Skin epidermis (tissue), 12 donors: Measurements from ENCODE around the gene HGS.

Source experiments
- H3K27ac ChIP-seq, 21 experiments: fragments of 200-600 bp; sonication (generic) in 11 of 21; one replicate each; pipeline ENCODE4 v1.5.0; 2020; ENCODE audit warnings: mild to moderate bottlenecking in 3 of 21, inconsistent platforms in 2 of 21, moderate library complexity in 2 of 21
- H3K4me3 ChIP-seq, 7 experiments: fragments of 200-600 bp; sonication (generic) in 2 of 7; one replicate each; pipeline ENCODE4 v1.5.0; 2020; ENCODE audit warnings: inconsistent platforms in 2 of 7, mild to moderate bottlenecking in 2 of 7, moderate library complexity in 1 of 7

HGS gene

GRCh38 chr17:81683584-81684441, at the start of gene HGS, which contains the start of gene ARL16:
Gene HGS, plus strand, starts transcription at chr17:81684011. Its CDS starts 56 bp downstream, at chr17:81684067.
Gene ARL16, minus strand, starts transcription at chr17:81683797. Its CDS starts 44 bp downstream, at chr17:81683753.
- peak within 1 kb of the TSS; percentile 84 to 99 (median 95) for H3K27ac ChIP-seq

GRCh38 chr17:81635431-81635830, 48.4 kb upstream of the HGS start:
- H3K4me3 ChIP-seq: peak overlapping the region in 6 of 7 experiments; percentile 79 to 93 (median 92)
- H3K27ac ChIP-seq: peak overlapping the region in 8 of 21 experiments; percentile 91 to 98 (median 96)

More at GRCh38 chr17:81683584-81684441, at the start of gene HGS, which contains the start of gene ARL16:
- peak within 1 kb of the TSS; percentile 59 to 100 (median 96) for H3K4me3 ChIP-seq

GRCh38 chr17:81635973-81636504, 47.8 kb upstream of the HGS start:
- peak overlapping the region; percentile 79 to 93 (median 90) for H3K4me3 ChIP-seq
- H3K27ac ChIP-seq: peak overlapping the region; percentile 80 to 98 (median 95)

GRCh38 chr17:81636505-81637288, 47.1 kb upstream of the HGS start, which contains the start of the genes NPLOC4 and TSPAN10:
Gene NPLOC4, minus strand, starts transcription at chr17:81637112. Its CDS starts 182 bp downstream, at chr17:81636930.
Gene TSPAN10, plus strand, starts transcription at chr17:81637196. Its CDS starts 5,217 bp downstream, at chr17:81642413.
- Histone ChIP-seq H3K4me3 (peak within 1 kb of the TSS; percentile 79 to 93 (median 90)), H3K27ac (peak within 1 kb of the TSS; percentile 80 to 98 (median 95))

- no peak overlapping the region for H3K27ac ChIP-seq
- H3K4me3 ChIP-seq: no peak overlapping the region
These were observed 45.1 kb upstream of the HGS start for GRCh38 chr17:81638683-81639082.

- Histone ChIP-seq H3K4me3 (no peak overlapping the region), H3K27ac (no peak overlapping the region)
These were observed 43.8 kb upstream of the HGS start for GRCh38 chr17:81640011-81640410.

GRCh38 chr17:81641825-81642489, 41.9 kb upstream of the HGS start:
- peak overlapping the region in 4 of 21 experiments; percentile 0 to 41 (median 22) for H3K27ac ChIP-seq

GRCh38 chr17:81644496-81644895, 39.3 kb upstream of the HGS start:
- Histone ChIP-seq H3K4me3 (no peak overlapping the region), H3K27ac (no peak overlapping the region)

More at GRCh38 chr17:81641825-81642489, 41.9 kb upstream of the HGS start:
- H3K4me3 ChIP-seq: no peak overlapping the region

- Histone ChIP-seq H3K27ac (no peak overlapping the region), H3K4me3 (no peak overlapping the region)
These were observed 38.5 kb upstream of the HGS start for GRCh38 chr17:81644976-81645952.

GRCh38 chr17:81646869-81647600, 36.8 kb upstream of the HGS start:
- no peak overlapping the region for H3K4me3 ChIP-seq
- H3K27ac ChIP-seq: no peak overlapping the region

- Histone ChIP-seq H3K4me3 (no peak overlapping the region), H3K27ac (no peak overlapping the region)
These were observed 36.2 kb upstream of the HGS start for GRCh38 chr17:81647640-81648012.

GRCh38 chr17:81648013-81648706, 35.7 kb upstream of the HGS start:
- no peak overlapping the region for H3K4me3 ChIP-seq
- H3K27ac ChIP-seq: no peak overlapping the region

GRCh38 chr17:81648707-81649085, 35.1 kb upstream of the HGS start:
- no peak overlapping the region for H3K27ac ChIP-seq
- H3K4me3 ChIP-seq: no peak overlapping the region

- Histone ChIP-seq H3K4me3 (no peak overlapping the region), H3K27ac (no peak overlapping the region)
These were observed 32.9 kb upstream of the HGS start for GRCh38 chr17:81650951-81651350.

- Histone ChIP-seq H3K27ac (no peak overlapping the region), H3K4me3 (no peak overlapping the region)
These were observed 32.1 kb upstream of the HGS start for GRCh38 chr17:81651692-81652091.

GRCh38 chr17:81652906-81653771, 30.7 kb upstream of the HGS start:
- Histone ChIP-seq H3K4me3 (peak overlapping the region in 1 of 7 experiments; percentile 5), H3K27ac (no peak overlapping the region)
